HG03045 (cell line): ENCODE data around the gene EPB41L4A.
"Not testable (repeated sequence)": the region's sequence is repeated elsewhere in the genome, so short reads cannot be mapped to it uniquely, and the experiment has no call there.

Experiments used
- ATAC-seq: cut with Tn5 transposase; IDR thresholded peaks from one replicate; pipeline ENCODE4 v1.9.1; 2021; ENCODE audit warnings: mild to moderate bottlenecking, moderate library complexity; ENCODE audit not compliant: unreplicated experiment

The EPB41L4A gene

GRCh38 chr5:112403069-112403468 is 16.0 kb downstream of the EPB41L4A start:
- no peak for ATAC-seq

GRCh38 chr5:112401924-112402323 is 17.2 kb downstream of the EPB41L4A start:
- ATAC-seq, result no peak

GRCh38 chr5:112397690-112398089 is 21.4 kb downstream of the EPB41L4A start:
- no peak for ATAC-seq

- no peak for ATAC-seq
These were observed 22.6 kb downstream of the EPB41L4A start for GRCh38 chr5:112396430-112396829.

GRCh38 chr5:112395299-112395698 is 23.8 kb downstream of the EPB41L4A start:
- ATAC-seq, result not testable (repeated sequence)

GRCh38 chr5:112390327-112390726 is 28.8 kb downstream of the EPB41L4A start:
- ATAC-seq, result no peak

- ATAC-seq, result no peak
These were observed 30.3 kb downstream of the EPB41L4A start for GRCh38 chr5:112388739-112389138.

- no peak for ATAC-seq
These were observed 31.0 kb downstream of the EPB41L4A start for GRCh38 chr5:112388074-112388473.

GRCh38 chr5:112386766-112387165 is 32.3 kb downstream of the EPB41L4A start:
- no peak for ATAC-seq

- ATAC-seq, result no peak
These were observed 33.1 kb downstream of the EPB41L4A start for GRCh38 chr5:112385969-112386368.

GRCh38 chr5:112385566-112385965 is 33.5 kb downstream of the EPB41L4A start:
- no peak for ATAC-seq

- no peak for ATAC-seq
These were observed 34.6 kb downstream of the EPB41L4A start for GRCh38 chr5:112384523-112384922.

- no peak for ATAC-seq
These were observed 36.2 kb downstream of the EPB41L4A start for GRCh38 chr5:112382886-112383285.

- ATAC-seq, result no peak
These were observed 37.6 kb downstream of the EPB41L4A start for GRCh38 chr5:112381521-112381920.

- ATAC-seq, result no peak
These were observed 39.3 kb downstream of the EPB41L4A start for GRCh38 chr5:112379542-112380325.

GRCh38 chr5:112374818-112375217 is 44.3 kb downstream of the EPB41L4A start:
- ATAC-seq, result no peak

GRCh38 chr5:112374356-112374755 is 44.7 kb downstream of the EPB41L4A start:
- no peak for ATAC-seq

GRCh38 chr5:112373885-112374284 is 45.2 kb downstream of the EPB41L4A start:
- ATAC-seq, result no peak

GRCh38 chr5:112372543-112372942 is 46.5 kb downstream of the EPB41L4A start:
- no peak for ATAC-seq

- ATAC-seq, result no peak
These were observed 48.0 kb downstream of the EPB41L4A start for GRCh38 chr5:112371067-112371466.

- ATAC-seq, result no peak
These were observed 51.7 kb downstream of the EPB41L4A start for GRCh38 chr5:112367400-112367799.

GRCh38 chr5:112366987-112367386 is 52.1 kb downstream of the EPB41L4A start:
- ATAC-seq, result no peak

- ATAC-seq, result not testable (repeated sequence)
These were observed 58.3 kb downstream of the EPB41L4A start for GRCh38 chr5:112360740-112361139.
